Natural killer cell treated with Interleukin-12 subunit alpha and Interleukin-12 subunit beta and Interleukin-15 and Interleukin-18, amount 100 ng/mL, for 72 hours (primary cell): ENCODE measurements around the gene ACAT1. TPM values are rescaled to one million over a fixed set of nuclear protein-coding genes. Genes with fewer than 3 reads are reported as not detected.
A peak's percentile ranks its signal among the peaks of the same experiment; 100 is the strongest.
"Not testable (repeated sequence)": the region's sequence is repeated elsewhere in the genome, so short reads cannot be mapped to it uniquely, and the experiment has no call there.

Experiments
- ATAC-seq, 2 donors: fragments of 150-1000 bp; cut with Tn5 transposase in 1 of 2; sonication (Bioruptor Pico), chemical (Tn5 transposase) in 1 of 2; 2 replicates each; pipeline ENCODE4 v1.10.0; 2021
- DNase-seq: peaks from one replicate; pipeline ENCODE4 v3.0.0; 2022; ENCODE audit warnings: low spot score
- H3K27ac Mint-ChIP-seq, 2 donors: 1 replicate in 1 of 2; 2 replicates in 1 of 2; pipeline ENCODE4 v1.8.0; 2022; ENCODE audit warnings: mixed read lengths in 2 of 2, mild to moderate bottlenecking in 1 of 2, moderate library complexity in 1 of 2
- H3K27me3 Mint-ChIP-seq, 2 donors: 1 replicate in 1 of 2; 2 replicates in 1 of 2; pipeline ENCODE4 v1.8.0; 2022; ENCODE audit warnings: mixed read lengths in 2 of 2
- H3K36me3 Mint-ChIP-seq: one replicate; pipeline ENCODE4 v1.8.0; 2022; ENCODE audit warnings: mixed read lengths
- H3K4me1 Mint-ChIP-seq, 2 donors: 1 replicate in 1 of 2; 2 replicates in 1 of 2; pipeline ENCODE4 v1.8.0; 2022; ENCODE audit warnings: low read depth in 2 of 2, mixed read lengths in 2 of 2, mild to moderate bottlenecking in 1 of 2
- H3K4me3 Mint-ChIP-seq: one replicate; pipeline ENCODE4 v1.8.0; 2022; ENCODE audit warnings: mixed read lengths
- H3K9me3 Mint-ChIP-seq: 2 replicates; pipeline ENCODE4 v1.8.0; 2022; ENCODE audit warnings: mixed read lengths
- total RNA-seq, 2 donors: library from RNA; stranded (reverse); gene quantifications; one replicate each; pipeline ENCODE4 v1.2.3, GENCODE V29; 2022

The ACAT1 gene
- total RNA-seq, 2 donors from 2014 or later = 32.9 to 69.1 TPM

DNA sequence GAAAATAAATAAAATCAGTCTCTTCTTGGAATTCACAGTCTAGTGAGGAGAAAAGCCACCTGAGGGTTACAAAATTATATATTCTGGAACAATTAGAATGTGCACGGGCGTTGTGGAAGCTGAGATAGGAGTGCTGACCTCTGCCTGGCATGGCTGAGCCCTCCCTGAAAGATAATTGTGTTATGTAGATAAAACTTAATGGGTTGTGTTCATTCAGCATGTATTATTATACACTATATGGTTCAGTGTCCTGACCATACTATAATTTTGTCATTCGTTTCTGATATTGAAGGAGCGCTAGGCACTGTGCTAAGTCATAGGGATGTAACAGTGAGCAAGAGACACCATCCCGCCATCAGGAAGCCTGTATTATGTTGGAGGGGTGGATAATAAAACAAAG, 3.7 kb downstream of the ACAT1 start:
- no peaks in the 10 kb centered on the region for H3K9me3 Mint-ChIP-seq
- peak overlapping the region; percentile 80 for H3K4me3 Mint-ChIP-seq
- no peak for ATAC-seq
- no peak for DNase-seq
- H3K4me1 Mint-ChIP-seq = peaks cover 39 to 40% of the 10 kb centered on the region in 2 donors
- H3K36me3 Mint-ChIP-seq = peaks cover 4% of the 10 kb centered on the region
- H3K27me3 Mint-ChIP-seq = no peaks in the 10 kb centered on the region
- peak overlapping the region; percentile 75 to 82 for H3K27ac Mint-ChIP-seq

DNA sequence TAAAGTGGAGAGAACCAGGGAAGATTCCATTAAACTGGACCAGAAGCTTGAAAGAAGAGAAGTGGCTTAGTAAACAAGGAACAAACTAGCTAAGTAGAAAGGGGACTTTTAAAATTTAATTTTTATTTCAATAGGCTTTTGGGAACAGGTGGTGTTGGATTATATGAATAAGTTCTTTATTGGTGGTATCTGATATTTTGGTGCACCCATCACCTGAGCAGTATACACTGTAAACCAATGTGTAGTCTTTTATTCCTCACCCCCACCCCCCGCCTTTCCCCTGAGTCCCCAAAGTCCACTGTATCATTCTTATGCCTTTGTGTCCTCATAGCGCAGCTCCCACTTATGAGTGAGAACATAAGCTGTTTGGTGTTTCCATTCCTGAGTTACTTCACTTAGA, 7.4 kb downstream of the ACAT1 start:
- no peaks in the 10 kb centered on the region for H3K27me3 Mint-ChIP-seq
- DNase-seq (no peak), ATAC-seq (no peak)
- H3K4me3 Mint-ChIP-seq = no peak overlapping the region
- peaks cover 23% of the 10 kb centered on the region in 2 donors for H3K4me1 Mint-ChIP-seq
- no peak overlapping the region for H3K27ac Mint-ChIP-seq
- peaks cover 3% of the 10 kb centered on the region for H3K36me3 Mint-ChIP-seq
- no peaks in the 10 kb centered on the region for H3K9me3 Mint-ChIP-seq

DNA sequence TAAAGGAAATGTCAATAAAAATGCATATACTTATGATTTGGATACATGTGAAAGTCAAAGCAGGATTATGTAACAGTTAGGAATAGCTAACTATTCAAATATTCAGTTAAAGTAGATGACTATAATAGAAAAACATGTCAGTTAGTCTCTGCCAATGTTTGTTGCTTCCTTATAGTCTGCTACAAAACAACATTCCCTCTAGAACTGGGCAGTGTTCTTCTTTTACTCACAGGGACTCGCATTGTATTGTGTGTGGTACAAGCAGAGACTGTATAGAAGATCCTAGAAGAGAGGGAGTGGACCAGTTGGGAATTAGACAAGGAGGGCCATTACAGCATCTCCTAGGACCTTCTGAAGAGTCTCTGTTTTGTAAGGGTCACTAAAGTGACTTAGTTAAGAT, 10.6 kb downstream of the ACAT1 start:
- H3K4me3 Mint-ChIP-seq = no peak overlapping the region
- H3K27me3 Mint-ChIP-seq = no peaks in the 10 kb centered on the region
- ATAC-seq (no peak), DNase-seq (no peak)
- no peaks in the 10 kb centered on the region for H3K9me3 Mint-ChIP-seq
- H3K27ac Mint-ChIP-seq = no peak overlapping the region
- H3K4me1 Mint-ChIP-seq = peaks cover 0 to 2% of the 10 kb centered on the region in 2 donors
- no peaks in the 10 kb centered on the region for H3K36me3 Mint-ChIP-seq

DNA sequence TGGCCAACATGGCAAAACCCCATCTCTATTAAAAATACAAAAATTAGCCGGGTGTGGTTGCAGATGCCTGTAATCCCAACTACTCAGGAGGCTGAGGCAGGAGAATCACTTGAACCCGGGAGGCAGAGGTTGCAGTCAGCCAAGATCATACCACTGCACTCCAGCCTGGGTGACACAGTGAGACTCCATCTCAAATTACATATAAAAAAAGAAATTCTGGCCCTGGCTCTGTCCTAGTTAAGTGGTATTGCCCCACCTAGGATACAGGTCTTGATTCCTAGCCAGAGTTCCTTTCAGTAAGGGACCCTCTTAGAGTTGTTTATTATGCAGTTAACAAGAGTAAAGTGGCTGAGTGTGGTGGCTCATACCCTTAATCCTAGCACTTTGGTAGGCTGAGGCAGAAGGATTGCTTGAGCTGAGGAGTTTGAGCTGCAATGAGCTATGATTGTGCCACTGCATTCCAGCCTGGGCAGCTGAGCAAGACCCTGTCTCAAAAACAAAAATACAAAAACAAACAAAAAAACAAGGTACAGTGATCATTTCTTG, 11.7 kb downstream of the ACAT1 start:
- not testable (repeated sequence) for H3K4me3 Mint-ChIP-seq, H3K4me1 Mint-ChIP-seq, H3K27ac Mint-ChIP-seq, H3K36me3 Mint-ChIP-seq, H3K27me3 Mint-ChIP-seq, ATAC-seq, DNase-seq, H3K9me3 Mint-ChIP-seq

DNA sequence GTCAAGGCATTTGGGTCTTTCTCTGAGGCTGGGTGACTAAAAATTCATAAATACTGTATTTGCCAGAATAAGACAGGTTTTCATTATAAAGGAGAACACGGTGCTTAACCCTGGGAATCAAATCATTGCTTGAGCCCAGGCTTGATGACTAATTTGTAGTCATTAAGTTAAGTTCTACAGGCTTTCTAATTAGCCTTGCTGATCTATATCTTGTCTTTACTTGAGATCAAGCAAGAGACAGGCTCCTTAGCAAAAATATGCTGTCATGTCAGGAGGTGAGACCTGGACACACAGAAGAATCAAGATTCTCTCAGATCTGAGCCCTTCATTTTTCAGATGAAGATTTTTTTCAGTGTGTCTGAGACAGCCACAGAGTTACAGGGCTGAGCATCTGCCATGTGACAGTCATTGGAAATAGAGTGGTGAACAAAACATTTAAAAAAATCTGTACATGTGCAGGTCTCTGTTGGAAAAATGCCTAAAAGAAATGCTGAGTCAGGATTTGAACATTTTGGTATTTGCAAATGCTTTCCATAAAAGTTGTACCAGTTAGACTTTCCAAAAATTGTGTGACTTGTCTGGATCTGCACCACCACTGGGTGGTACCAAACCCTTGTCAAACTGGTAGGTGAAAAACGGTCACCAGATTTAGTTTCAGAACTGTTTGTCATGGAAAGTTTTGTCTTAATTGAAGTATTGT, 14.6 kb downstream of the ACAT1 start:
- Mint-ChIP-seq H3K4me3 (no peak overlapping the region), H3K27me3 (no peaks in the 10 kb centered on the region), H3K27ac (no peak overlapping the region), H3K4me1 (peaks cover 0 to 3% of the 10 kb centered on the region in 2 donors), H3K36me3 (peaks cover 5% of the 10 kb centered on the region), H3K9me3 (no peaks in the 10 kb centered on the region)
- DNase-seq (no peak), ATAC-seq (no peak)

DNA sequence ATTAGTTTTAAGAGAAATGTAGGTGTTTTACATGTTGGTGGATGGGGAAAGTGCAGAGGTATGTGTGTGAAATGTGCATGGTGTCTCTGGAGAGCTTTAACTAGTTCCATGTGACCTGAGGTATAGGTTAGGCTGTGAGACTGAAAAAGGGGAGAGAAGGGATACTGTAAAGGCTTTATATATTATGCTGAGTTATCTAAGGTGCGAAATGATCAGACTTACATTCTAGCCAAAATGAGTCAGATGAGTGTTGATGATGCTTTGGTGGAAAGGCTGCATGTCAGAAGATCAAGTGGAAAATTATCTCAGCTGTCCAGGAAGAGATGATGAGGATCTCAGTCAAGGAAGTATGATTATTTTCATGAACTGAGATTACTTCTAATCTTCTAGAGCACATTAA, 15.8 kb downstream of the ACAT1 start:
- ATAC-seq (no peak), DNase-seq (no peak)
- Mint-ChIP-seq H3K36me3 (peaks cover 5% of the 10 kb centered on the region), H3K9me3 (no peaks in the 10 kb centered on the region), H3K4me3 (no peak overlapping the region), H3K4me1 (peaks cover 0 to 3% of the 10 kb centered on the region in 2 donors), H3K27ac (peak overlapping the region in 1 of 2 donors; percentile 30), H3K27me3 (no peaks in the 10 kb centered on the region)

DNA sequence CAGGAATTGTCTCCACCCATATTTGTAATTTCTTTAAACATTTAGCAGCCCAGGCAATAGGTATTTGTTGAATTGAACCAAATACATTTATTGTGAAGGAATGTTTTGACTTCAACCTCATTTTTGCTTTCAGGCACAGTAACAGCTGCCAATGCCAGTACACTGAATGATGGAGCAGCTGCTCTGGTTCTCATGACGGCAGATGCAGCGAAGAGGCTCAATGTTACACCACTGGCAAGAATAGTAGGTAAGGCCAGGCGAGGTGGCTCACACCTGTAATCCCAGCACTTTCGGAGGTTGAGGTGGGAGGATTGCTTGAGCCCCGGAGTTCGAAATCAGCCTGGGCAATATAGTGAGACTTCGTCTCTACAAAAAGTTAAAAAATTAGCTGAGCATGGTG, 20.9 kb downstream of the ACAT1 start:
- Mint-ChIP-seq H3K27me3 (no peaks in the 10 kb centered on the region), H3K9me3 (no peaks in the 10 kb centered on the region), H3K4me3 (no peak overlapping the region), H3K27ac (no peak overlapping the region), H3K4me1 (peaks cover under 1 to 6% of the 10 kb centered on the region in 2 donors), H3K36me3 (peaks cover 21% of the 10 kb centered on the region)
- ATAC-seq = no peak
- DNase-seq = no peak

DNA sequence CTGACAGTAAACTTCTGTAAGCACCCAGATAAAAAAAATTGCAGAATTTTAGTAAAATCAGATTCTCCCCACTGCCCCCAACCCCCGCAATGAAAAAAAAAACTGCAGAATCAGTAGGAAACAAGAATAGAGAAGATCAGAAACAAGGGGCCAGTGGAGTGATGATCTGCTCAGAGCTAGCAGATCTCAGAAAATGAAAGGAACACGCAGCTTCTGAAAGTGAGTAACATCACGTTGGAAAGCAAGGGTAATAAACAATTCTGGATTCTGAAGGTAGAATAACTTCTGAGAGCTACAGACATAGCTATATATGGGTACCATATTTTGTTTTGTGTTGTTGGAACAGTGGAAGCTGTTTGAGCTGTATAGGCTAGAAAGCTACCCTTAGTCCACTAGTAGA, 23.2 kb downstream of the ACAT1 start:
- Mint-ChIP-seq H3K4me1 (peaks cover 0 to 6% of the 10 kb centered on the region in 2 donors), H3K4me3 (no peak overlapping the region), H3K36me3 (peaks cover 33% of the 10 kb centered on the region), H3K27me3 (no peaks in the 10 kb centered on the region), H3K9me3 (no peaks in the 10 kb centered on the region), H3K27ac (peak overlapping the region; percentile 19)
- DNase-seq (no peak), ATAC-seq (no peak)

DNA sequence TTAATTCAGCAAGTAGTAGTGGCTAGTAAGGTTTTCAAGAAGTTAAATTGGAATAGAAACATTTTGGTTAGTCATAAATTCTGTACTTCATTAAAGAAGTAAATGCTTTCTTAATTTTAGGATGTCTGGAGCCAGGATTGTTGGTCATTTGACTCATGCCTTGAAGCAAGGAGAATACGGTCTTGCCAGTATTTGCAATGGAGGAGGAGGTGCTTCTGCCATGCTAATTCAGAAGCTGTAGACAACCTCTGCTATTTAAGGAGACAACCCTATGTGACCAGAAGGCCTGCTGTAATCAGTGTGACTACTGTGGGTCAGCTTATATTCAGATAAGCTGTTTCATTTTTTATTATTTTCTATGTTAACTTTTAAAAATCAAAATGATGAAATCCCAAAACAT, 25.8 kb downstream of the ACAT1 start:
- H3K4me3 Mint-ChIP-seq = no peak overlapping the region
- DNase-seq = no peak
- H3K27ac Mint-ChIP-seq = no peak overlapping the region
- no peak for ATAC-seq
- H3K4me1 Mint-ChIP-seq = peaks cover 0 to 6% of the 10 kb centered on the region in 2 donors
- peaks cover 33% of the 10 kb centered on the region for H3K36me3 Mint-ChIP-seq
- no peaks in the 10 kb centered on the region for H3K27me3 Mint-ChIP-seq
- no peaks in the 10 kb centered on the region for H3K9me3 Mint-ChIP-seq

DNA sequence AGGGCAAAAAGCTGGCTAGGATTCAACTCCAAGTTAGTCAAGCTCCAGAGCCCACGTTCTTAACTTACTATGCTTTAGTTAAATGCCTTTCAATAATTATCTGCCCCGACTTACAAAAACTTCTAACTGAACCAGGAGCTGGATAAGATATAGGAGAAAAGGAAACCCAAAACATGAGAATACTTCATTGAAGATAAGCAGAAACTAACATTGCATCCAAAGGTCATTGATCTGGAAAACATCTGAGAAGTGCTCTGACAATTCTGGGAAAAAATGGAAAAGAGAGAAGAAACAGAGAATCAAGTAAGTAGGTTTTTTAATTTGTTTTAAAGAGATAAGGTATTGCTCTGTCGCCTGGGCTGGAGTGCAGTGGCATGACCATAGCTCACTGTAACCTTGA, 27.2 kb downstream of the ACAT1 start:
- ATAC-seq (no peak), DNase-seq (no peak)
- Mint-ChIP-seq H3K4me3 (no peak overlapping the region), H3K36me3 (peaks cover 33% of the 10 kb centered on the region), H3K4me1 (peaks cover 0 to 6% of the 10 kb centered on the region in 2 donors), H3K27ac (peak overlapping the region in 1 of 2 donors; percentile 4), H3K9me3 (no peaks in the 10 kb centered on the region), H3K27me3 (no peaks in the 10 kb centered on the region)

DNA sequence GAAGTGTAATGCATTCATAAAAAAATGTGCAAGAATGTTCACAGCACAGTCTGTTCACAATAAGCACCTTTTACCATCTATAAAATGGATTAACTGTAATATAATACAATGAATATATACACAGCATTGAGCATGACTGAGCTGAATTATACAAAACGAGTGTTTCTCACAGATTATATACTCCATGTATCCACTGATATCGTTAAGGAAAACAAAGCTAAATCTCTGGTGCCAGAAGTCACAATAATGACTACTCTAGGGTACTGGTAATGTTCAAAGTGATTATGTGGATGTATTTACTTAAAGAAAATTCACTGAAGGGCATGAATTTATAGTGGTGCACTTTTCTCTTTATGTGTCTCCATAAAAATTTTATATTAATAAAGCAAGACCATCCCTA, 33.2 kb downstream of the ACAT1 start:
- Mint-ChIP-seq H3K27me3 (no peaks in the 10 kb centered on the region), H3K9me3 (no peaks in the 10 kb centered on the region), H3K27ac (no peak overlapping the region), H3K4me3 (no peak overlapping the region), H3K4me1 (no peaks in the 10 kb centered on the region), H3K36me3 (peaks cover 18% of the 10 kb centered on the region)
- ATAC-seq (no peak), DNase-seq (no peak)

DNA sequence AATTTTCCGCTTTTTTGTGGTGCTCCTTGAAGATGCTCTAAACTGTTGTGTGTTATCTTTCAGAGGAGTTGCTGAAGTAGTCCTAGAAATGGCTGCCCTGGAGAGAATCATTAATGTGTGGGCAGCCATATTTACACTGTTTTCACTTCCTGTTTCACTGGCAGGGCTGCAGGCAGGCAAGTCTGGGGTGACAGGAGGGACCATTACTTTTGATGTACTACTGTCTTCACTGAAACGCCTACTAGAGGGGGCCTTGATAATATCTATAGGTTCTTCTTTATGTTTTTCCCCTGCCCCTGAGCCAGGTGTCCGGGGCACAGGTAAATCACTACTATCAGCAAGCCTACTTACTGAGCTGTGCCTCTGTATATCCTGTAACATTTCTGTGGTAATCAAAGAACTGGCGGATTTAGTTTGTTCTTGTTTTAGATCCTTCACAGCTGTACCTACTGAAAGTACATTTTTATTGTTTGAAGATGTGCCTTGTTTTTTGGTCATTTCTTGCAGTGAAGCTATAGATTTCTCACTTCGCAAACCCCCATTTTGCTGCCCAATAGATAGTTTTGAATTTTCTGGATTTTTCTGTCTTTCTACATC, 39.7 kb downstream of the ACAT1 start:
- ATAC-seq = no peak
- no peaks in the 10 kb centered on the region for H3K4me1 Mint-ChIP-seq
- no peaks in the 10 kb centered on the region for H3K27me3 Mint-ChIP-seq
- no peak overlapping the region for H3K4me3 Mint-ChIP-seq
- peaks cover 7% of the 10 kb centered on the region for H3K36me3 Mint-ChIP-seq
- DNase-seq = no peak
- H3K27ac Mint-ChIP-seq = peak overlapping the region in 1 of 2 donors; percentile 36
- H3K9me3 Mint-ChIP-seq = no peaks in the 10 kb centered on the region

DNA sequence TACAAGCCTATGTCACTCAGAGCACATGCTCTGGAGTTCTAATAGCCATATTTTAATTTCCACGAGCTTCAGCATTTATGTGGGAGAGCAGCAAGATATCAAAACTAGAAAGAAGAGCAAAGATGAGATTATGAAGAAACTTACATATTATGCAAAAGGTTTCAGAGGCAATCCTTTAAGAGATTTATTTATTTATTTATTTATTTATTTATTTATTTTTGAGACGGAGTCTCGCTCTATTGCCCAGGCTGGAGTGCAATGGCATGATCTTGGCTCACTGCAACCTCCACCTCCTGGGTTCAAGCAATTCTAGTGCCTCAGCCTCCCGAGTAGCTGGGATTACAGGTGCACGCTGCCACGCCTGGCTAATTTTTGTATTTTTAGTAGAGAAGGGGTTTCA, 41.5 kb downstream of the ACAT1 start:
- peaks cover 19% of the 10 kb centered on the region for H3K36me3 Mint-ChIP-seq
- H3K27me3 Mint-ChIP-seq, H3K27ac Mint-ChIP-seq, H3K4me1 Mint-ChIP-seq, DNase-seq, H3K4me3 Mint-ChIP-seq, H3K9me3 Mint-ChIP-seq, ATAC-seq: not testable (repeated sequence)

DNA sequence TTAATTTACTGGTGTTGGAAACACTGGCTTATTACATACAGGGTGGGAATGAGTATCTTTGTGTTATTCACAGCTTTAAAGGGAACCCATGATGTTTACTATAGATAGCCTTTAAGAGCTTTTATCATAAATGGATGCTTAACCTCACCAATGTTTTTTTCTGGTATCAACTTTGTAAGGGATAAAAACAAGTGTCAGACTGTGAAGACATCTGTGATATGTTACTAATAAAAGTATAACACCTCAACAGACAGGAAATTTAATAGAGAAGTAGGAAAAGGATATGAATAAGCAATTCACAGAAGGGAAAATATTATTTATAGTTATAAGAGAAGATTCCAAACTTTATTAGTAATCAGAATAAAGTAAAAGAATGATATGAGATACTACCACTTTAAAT, 46.3 kb downstream of the ACAT1 start:
- Mint-ChIP-seq H3K36me3 (peaks cover 37% of the 10 kb centered on the region), H3K27ac (peak overlapping the region; percentile 52 to 76), H3K9me3 (no peaks in the 10 kb centered on the region), H3K4me3 (peak overlapping the region; percentile 20), H3K27me3 (no peaks in the 10 kb centered on the region), H3K4me1 (peaks cover 16 to 34% of the 10 kb centered on the region in 2 donors)
- ATAC-seq (peak in 1 of 2 donors; percentile 63), DNase-seq (no peak)
